Measurements from ENCODE around the gene YIPF3.

DNA sequence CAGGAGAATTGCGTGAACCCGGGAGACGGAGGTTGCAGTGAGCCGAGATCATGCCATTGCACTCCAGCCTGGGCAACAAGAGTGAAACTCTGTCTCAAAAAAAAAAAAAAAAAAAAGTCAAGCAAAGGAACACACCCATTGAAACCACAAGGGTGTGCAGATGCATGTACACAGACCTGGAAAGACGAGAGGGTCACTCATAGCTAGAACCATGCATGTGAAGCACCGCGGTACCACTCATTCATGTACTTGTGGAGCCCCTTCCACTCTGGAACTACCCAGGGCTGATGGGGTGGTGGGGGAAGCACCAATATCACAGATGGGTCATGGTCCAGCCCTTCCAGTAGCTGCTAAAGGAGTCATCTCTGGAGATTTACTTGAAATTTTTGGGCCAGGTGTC lies 46.8 kb downstream of the YIPF3 start:
- no peak for TF ChIP-seq ZNF274 (IDR thresholded peaks at IDR 0.05; ENCODE audit: low read depth, low read length)
- TF ChIP-seq SUZ12 (IDR thresholded peaks at IDR 0.05; ENCODE audit: extremely low read depth, insufficient read depth, insufficient read length), result no peak
- no peak for TF ChIP-seq YY1 (IDR thresholded peaks at IDR 0.05; ENCODE audit: insufficient read depth, insufficient read length)
